ENCODE measurements around the gene RPL22L1. TPM values are rescaled to one million over a fixed set of nuclear protein-coding genes. Genes with fewer than 3 reads are reported as not detected.

The RPL22L1 gene
- polyA plus RNA-seq, 1 donor from 2014 or later, result 86.6 TPM

- Histone ChIP-seq H2AFZ (ENCODE audit: low read depth, low read length) (no peak overlapping the region), H3K4me2 (ENCODE audit: low read length) (no peak overlapping the region), H3K9me2 (ENCODE audit: insufficient read depth, low read length) (no peaks in the 10 kb centered on the region), H3K27me3 (ENCODE audit: insufficient read depth, low read depth, low read length) (peaks cover 11% of the 10 kb centered on the region), H3K9ac (ENCODE audit: low read length) (no peak overlapping the region), H3K4me3 (ENCODE audit: low read length) (no peak overlapping the region), H4K20me1 (ENCODE audit: insufficient read depth) (no peaks in the 10 kb centered on the region), H3K9me3 (ENCODE audit: low read length) (peaks cover 4% of the 10 kb centered on the region), H3K36me3 (ENCODE audit: insufficient read depth, low read length) (no peaks in the 10 kb centered on the region), H3F3A (ENCODE audit: insufficient read depth, low read length, poor library complexity, severe bottlenecking) (no peaks in the 10 kb centered on the region), H3K79me2 (replicated peaks; ENCODE audit: insufficient read depth, low read length) (no peaks in the 10 kb centered on the region), H3K27ac (ENCODE audit: low read length) (no peak overlapping the region)
- TF ChIP-seq RAD21 (conservative IDR thresholded peaks at IDR 0.05) (no peak), POLR2AphosphoS5 (IDR thresholded peaks at IDR 0.05) (no peak), EP300 (conservative IDR thresholded peaks at IDR 0.05; ENCODE audit: poor library complexity, severe bottlenecking) (no peak)
Observed at GRCh38 chr3:170910542-170910941, 40.5 kb upstream of the RPL22L1 start.

DNA sequence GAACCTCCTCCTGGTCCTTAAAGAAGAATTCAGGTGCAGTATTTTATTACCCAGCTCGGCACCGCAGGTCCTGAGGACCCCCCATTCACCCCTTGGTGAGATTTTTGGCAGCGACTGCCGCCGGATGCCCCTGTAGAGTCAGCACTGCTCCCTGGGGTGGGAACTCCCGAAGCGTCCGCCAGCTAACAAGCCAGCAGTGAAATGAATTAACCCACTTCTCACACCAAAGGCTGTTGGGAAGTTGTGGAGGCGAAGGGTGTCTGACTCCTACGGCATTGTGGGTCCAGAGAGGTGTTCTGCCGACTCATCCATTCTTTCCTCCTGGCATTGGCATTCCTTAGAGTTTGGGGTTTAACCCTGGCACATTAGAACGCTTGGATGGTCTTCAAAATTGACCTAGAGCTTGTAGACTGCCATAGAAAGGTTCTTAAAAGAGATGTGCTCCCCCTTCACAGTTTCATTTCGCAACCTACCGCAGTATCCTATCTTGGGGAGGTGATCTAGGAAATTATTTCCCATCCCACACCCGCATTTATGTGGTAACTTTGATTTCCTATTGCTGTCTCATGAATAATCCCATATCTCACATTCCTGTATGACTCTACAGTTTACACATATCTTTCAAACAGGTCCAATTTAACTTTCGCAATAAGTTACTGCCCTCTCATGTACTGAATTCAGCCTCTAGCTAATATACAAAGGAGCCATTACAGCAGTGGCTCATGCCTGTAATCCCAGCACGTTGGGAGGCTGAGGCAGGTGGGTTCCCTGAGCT is 39.3 kb upstream of the RPL22L1 start:
- Histone ChIP-seq H3K27me3 (ENCODE audit: insufficient read depth, low read depth, low read length) (peaks cover 11% of the 10 kb centered on the region), H3K4me2 (ENCODE audit: low read length) (no peak overlapping the region), H3K27ac (ENCODE audit: low read length) (no peak overlapping the region), H3K9me3 (ENCODE audit: low read length) (peaks cover 4% of the 10 kb centered on the region), H3F3A (ENCODE audit: insufficient read depth, low read length, poor library complexity, severe bottlenecking) (no peaks in the 10 kb centered on the region), H3K79me2 (replicated peaks; ENCODE audit: insufficient read depth, low read length) (no peaks in the 10 kb centered on the region), H3K9ac (ENCODE audit: low read length) (no peak overlapping the region), H3K4me3 (ENCODE audit: low read length) (peak overlapping the region; percentile 84), H4K20me1 (ENCODE audit: insufficient read depth) (no peaks in the 10 kb centered on the region), H3K9me2 (ENCODE audit: insufficient read depth, low read length) (no peaks in the 10 kb centered on the region), H2AFZ (ENCODE audit: low read depth, low read length) (no peak overlapping the region), H3K36me3 (ENCODE audit: insufficient read depth, low read length) (no peaks in the 10 kb centered on the region)
- TF ChIP-seq MXI1 (conservative IDR thresholded peaks at IDR 0.05; ENCODE audit: poor library complexity, severe bottlenecking) (no peak), POLR2AphosphoS5 (IDR thresholded peaks at IDR 0.05) (no peak), TAF1 (IDR thresholded peaks at IDR 0.05; ENCODE audit: low read depth) (no peak), REST (IDR thresholded peaks at IDR 0.05; ENCODE audit: borderline replicate concordance) (no peak), SMC3 (conservative IDR thresholded peaks at IDR 0.05; ENCODE audit: poor library complexity) (no peak), EZH2 (IDR thresholded peaks at IDR 0.05; ENCODE audit: borderline replicate concordance, insufficient read depth, low read length, poor library complexity, severe bottlenecking) (no peak), EP300 (conservative IDR thresholded peaks at IDR 0.05; ENCODE audit: poor library complexity, severe bottlenecking) (no peak), RAD21 (conservative IDR thresholded peaks at IDR 0.05) (no peak)
- TF ChIP-seq, protein P1, sequence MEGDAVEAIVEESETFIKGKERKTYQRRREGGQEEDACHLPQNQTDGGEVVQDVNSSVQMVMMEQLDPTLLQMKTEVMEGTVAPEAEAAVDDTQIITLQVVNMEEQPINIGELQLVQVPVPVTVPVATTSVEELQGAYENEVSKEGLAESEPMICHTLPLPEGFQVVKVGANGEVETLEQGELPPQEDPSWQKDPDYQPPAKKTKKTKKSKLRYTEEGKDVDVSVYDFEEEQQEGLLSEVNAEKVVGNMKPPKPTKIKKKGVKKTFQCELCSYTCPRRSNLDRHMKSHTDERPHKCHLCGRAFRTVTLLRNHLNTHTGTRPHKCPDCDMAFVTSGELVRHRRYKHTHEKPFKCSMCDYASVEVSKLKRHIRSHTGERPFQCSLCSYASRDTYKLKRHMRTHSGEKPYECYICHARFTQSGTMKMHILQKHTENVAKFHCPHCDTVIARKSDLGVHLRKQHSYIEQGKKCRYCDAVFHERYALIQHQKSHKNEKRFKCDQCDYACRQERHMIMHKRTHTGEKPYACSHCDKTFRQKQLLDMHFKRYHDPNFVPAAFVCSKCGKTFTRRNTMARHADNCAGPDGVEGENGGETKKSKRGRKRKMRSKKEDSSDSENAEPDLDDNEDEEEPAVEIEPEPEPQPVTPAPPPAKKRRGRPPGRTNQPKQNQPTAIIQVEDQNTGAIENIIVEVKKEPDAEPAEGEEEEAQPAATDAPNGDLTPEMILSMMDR (IDR thresholded peaks at IDR 0.05; ENCODE audit: poor library complexity, severe bottlenecking), result no peak

Data from neural cell (in vitro differentiated cells).